ENCODE results near the gene RPS6KL1. TPM values are rescaled to one million over a fixed set of nuclear protein-coding genes. Genes with fewer than 3 reads are reported as not detected.
A peak's percentile ranks its signal among the peaks of the same experiment; 100 is the strongest.
"Not testable (repeated sequence)": the region's sequence is repeated elsewhere in the genome, so short reads cannot be mapped to it uniquely, and the experiment has no call there.

Gene RPS6KL1
- total and polyA plus RNA-seq, 11 donors = 8.3 to 26.8 (median 17.8) TPM

DNA sequence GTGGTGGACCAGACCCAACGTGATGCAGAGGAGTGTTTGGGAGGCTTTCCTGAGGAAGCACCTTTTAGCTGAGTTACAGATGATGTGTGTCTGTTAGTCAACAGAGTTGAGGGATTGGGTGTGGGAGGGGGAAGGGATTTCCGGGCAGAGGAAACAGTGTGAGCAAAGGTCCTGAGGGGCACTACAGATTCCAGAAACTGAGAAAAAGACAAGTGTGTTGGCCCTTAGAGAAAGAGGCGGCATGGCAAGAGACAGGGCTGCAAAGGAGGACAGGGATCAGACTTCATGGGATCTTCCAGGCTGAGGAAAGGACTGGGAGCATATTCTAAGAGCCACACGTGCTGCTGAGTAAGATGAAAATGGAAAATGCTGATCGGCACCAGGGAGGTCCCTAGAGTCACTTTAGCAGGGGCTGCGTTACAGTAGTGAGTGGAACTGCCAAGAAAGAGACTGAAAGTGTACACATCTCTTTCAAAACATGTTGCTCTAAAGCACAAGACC is 9.4 kb upstream of the RPS6KL1 start:
- TF ChIP-seq, protein P1, sequence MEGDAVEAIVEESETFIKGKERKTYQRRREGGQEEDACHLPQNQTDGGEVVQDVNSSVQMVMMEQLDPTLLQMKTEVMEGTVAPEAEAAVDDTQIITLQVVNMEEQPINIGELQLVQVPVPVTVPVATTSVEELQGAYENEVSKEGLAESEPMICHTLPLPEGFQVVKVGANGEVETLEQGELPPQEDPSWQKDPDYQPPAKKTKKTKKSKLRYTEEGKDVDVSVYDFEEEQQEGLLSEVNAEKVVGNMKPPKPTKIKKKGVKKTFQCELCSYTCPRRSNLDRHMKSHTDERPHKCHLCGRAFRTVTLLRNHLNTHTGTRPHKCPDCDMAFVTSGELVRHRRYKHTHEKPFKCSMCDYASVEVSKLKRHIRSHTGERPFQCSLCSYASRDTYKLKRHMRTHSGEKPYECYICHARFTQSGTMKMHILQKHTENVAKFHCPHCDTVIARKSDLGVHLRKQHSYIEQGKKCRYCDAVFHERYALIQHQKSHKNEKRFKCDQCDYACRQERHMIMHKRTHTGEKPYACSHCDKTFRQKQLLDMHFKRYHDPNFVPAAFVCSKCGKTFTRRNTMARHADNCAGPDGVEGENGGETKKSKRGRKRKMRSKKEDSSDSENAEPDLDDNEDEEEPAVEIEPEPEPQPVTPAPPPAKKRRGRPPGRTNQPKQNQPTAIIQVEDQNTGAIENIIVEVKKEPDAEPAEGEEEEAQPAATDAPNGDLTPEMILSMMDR (IDR thresholded peaks at IDR 0.05) = no peak
- no peak for TF ChIP-seq POLR2A (IDR thresholded peaks at IDR 0.05)
- peak; percentile 58 to 77 (median 60) for ATAC-seq
- Histone ChIP-seq H3K27me3 (no peaks in the 10 kb centered on the region), H3K4me3 (no peak overlapping the region), H3K27ac (peak overlapping the region in 10 of 12 donors; percentile 22 to 67 (median 54)), H3K36me3 (no peaks in the 10 kb centered on the region), H3K4me1 (peaks cover 0 to 43% (median 32%) of the 10 kb centered on the region in 12 donors), H3K9me3 (no peaks in the 10 kb centered on the region)
- intact Hi-C loops (cut with DNase I) = no loop called here
- peak in 2 of 5 donors; percentile 28 to 41 for DNase-seq
- WGBS, 4 donors = 21 to 38% (median 30%) methylated on average over 6 of the region's 6 CpGs

DNA sequence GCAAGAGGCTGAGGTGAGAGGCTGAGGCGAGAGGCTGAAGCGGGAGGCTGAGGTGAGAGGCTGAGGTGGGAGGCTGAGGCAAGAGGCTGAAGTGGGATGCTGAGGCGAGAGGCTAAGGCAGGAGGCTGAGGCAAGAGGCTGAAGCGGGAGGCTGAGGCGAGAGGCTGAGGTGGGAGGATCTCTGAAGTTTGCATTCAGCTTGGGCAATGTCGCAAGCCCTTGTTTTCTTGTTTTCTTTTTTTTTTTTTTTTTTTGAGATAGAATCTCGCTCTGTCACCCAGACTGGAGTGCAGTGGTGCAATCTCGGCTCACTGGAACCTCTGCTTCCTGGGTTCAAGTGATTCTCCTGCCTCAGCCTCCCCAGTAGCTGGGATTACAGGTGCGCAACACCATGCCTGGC is 8.7 kb upstream of the RPS6KL1 start:
- DNase-seq; H3K9me3 ChIP-seq; H3K4me3 ChIP-seq; H3K27me3 ChIP-seq; H3K36me3 ChIP-seq; intact Hi-C loops (cut with DNase I); ATAC-seq: not testable (repeated sequence)
- 76 to 83% (median 82%) methylated on average over 9 of the region's 9 CpGs for WGBS, 4 donors
- Histone ChIP-seq H3K4me1 (peaks cover 0 to 43% (median 32%) of the 10 kb centered on the region in 12 donors), H3K27ac (peak overlapping the region in 7 of 12 donors; percentile 23 to 67 (median 57))

DNA sequence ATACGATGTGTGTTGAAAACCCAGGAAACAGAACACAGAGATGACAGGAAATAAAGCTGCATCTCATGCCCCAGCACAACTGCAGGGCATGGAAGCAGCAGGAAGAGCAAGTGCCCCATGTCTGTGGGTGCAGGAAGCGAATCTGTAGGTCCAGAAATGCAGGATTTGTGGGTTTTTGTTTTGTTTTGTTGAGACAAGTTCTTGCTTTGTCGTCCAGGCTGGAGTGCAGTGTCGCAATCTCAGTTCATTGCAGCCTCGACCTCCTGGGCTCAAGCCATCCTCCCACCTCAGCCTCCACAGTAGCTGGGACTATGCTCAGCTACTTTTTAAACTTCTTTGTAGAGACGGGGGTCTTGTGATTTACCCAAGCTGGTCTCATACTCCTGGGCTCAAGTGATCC is 6.2 kb upstream of the RPS6KL1 start:
- no peak for TF ChIP-seq POLR2A (IDR thresholded peaks at IDR 0.05)
- TF ChIP-seq, protein P1 (IDR thresholded peaks at IDR 0.05) = no peak
- DNase-seq = no peak
- Histone ChIP-seq H3K4me3 (no peak overlapping the region), H3K4me1 (peaks cover 0 to 24% (median 20%) of the 10 kb centered on the region in 12 donors), H3K9me3 (no peaks in the 10 kb centered on the region), H3K36me3 (no peaks in the 10 kb centered on the region), H3K27me3 (no peaks in the 10 kb centered on the region), H3K27ac (no peak overlapping the region)
- intact Hi-C loops (cut with DNase I) = no loop called here
- no peak for ATAC-seq
- 79 to 88% (median 81%) methylated on average over 6 of the region's 6 CpGs for WGBS, 4 donors

DNA sequence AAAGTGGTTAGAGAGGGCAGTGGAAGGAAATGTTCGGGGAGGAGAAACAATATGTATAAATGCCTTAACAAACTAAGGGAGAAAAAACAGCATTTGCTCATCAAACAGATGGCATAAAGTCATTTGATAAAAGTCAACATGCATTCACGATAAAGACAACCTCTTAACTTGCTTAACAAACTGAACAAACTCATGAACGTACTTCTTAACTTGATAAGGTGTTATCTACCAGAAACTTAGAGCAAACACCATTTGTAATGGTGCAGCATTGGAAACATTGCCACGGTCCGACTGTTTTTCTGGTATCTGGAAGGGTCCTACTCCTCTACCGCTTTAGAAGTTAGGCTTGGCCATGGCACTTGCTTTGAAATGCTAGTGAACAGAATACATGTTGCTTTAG is 4.2 kb upstream of the RPS6KL1 start:
- H3K36me3 ChIP-seq = no peaks in the 10 kb centered on the region
- no peak for ATAC-seq
- H3K27ac ChIP-seq = no peak overlapping the region
- 79 to 89% (median 81%) methylated on average over 6 of the region's 6 CpGs for WGBS, 4 donors
- H3K27me3 ChIP-seq = peaks cover 0 to 5% (median 0%) of the 10 kb centered on the region in 9 donors
- DNase-seq = no peak
- TF ChIP-seq, protein P1 (IDR thresholded peaks at IDR 0.05) = no peak
- no peak for TF ChIP-seq POLR2A (IDR thresholded peaks at IDR 0.05)
- intact Hi-C loops (cut with DNase I) = no loop called here
- H3K4me3 ChIP-seq = no peak overlapping the region
- no peaks in the 10 kb centered on the region for H3K9me3 ChIP-seq
- H3K4me1 ChIP-seq = peaks cover 0 to 18% (median 7%) of the 10 kb centered on the region in 12 donors

DNA sequence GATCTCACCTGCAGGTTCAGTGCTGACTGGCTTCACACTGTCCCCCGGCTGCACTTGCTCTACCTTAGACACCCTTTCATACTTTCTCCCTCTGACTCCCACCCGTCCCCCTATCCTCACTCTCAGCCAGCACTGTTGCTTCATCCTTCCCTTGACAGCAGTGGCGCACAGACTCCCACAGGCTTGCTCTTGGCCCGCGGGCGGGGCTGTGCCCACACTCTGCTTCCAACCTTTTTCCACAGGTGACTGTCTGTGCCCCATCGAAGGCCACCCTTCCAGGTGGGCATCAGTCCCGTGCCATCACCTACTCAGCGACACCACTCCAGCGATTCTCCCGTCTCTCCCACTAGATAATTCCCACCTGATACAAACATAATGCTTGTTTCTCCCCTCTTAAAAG is 1.0 kb upstream of the RPS6KL1 start:
- ATAC-seq = no peak
- Histone ChIP-seq H3K27me3 (peaks cover 0 to 5% (median 0%) of the 10 kb centered on the region in 9 donors), H3K27ac (no peak overlapping the region), H3K4me3 (no peak overlapping the region), H3K36me3 (peaks cover 0 to 4% (median 0%) of the 10 kb centered on the region in 9 donors), H3K9me3 (no peaks in the 10 kb centered on the region), H3K4me1 (peaks cover 0 to 18% (median 6%) of the 10 kb centered on the region in 12 donors)
- TF ChIP-seq, protein P1 (IDR thresholded peaks at IDR 0.05) = no peak
- peak in 1 of 5 donors; percentile 37 for DNase-seq
- intact Hi-C loops (cut with DNase I) = no loop called here
- WGBS, 4 donors = 86 to 90% (median 88%) methylated on average over 11 of the region's 11 CpGs

All from heart left ventricle (tissue), 16 donors.